Measurements from ENCODE around the gene ZNF575. TPM values are rescaled to one million over a fixed set of nuclear protein-coding genes. Genes with fewer than 3 reads are reported as not detected.

The ZNF575 gene
- total and polyA plus RNA-seq, 10 of the 15 experiments (the other 5 are each of a cell fraction or from before 2014, with no cell fraction given): 0.18 to 2.8 (median 0.75) TPM

- TF ChIP-seq TCF3 (IDR thresholded peaks at IDR 0.05; ENCODE audit: borderline replicate concordance, insufficient read depth, low read depth, low read length) (no peak), ZSCAN29 (IDR thresholded peaks at IDR 0.05) (no peak), WRNIP1 (IDR thresholded peaks at IDR 0.05; ENCODE audit: borderline replicate concordance, low read depth, low read length) (no peak), GATAD2B (conservative IDR thresholded peaks at IDR 0.05; ENCODE audit: low read depth) (no peak), CREB1 (IDR thresholded peaks at IDR 0.05; ENCODE audit: low read depth) (peak; percentile 96), MYB (IDR thresholded peaks at IDR 0.05; ENCODE audit: borderline replicate concordance, low read depth, low read length) (no peak), CUX1 (IDR thresholded peaks at IDR 0.05; ENCODE audit: insufficient replicate concordance, low read depth, low read length) (no peak), DPF2 (IDR thresholded peaks at IDR 0.05) (no peak; the same call in 1 of the 2 replicates), ZZZ3 (IDR thresholded peaks at IDR 0.05; ENCODE audit: control insufficient read depth, insufficient read length, low read depth) (no peak), MTA2 (IDR thresholded peaks at IDR 0.05; ENCODE audit: low read depth) (no peak), ZNF274 (IDR thresholded peaks at IDR 0.05; ENCODE audit: insufficient read depth, insufficient read length) (no peak), MTA3 (IDR thresholded peaks at IDR 0.05; ENCODE audit: borderline replicate concordance, low read length) (no peak)
- TF ChIP-seq, protein P1, sequence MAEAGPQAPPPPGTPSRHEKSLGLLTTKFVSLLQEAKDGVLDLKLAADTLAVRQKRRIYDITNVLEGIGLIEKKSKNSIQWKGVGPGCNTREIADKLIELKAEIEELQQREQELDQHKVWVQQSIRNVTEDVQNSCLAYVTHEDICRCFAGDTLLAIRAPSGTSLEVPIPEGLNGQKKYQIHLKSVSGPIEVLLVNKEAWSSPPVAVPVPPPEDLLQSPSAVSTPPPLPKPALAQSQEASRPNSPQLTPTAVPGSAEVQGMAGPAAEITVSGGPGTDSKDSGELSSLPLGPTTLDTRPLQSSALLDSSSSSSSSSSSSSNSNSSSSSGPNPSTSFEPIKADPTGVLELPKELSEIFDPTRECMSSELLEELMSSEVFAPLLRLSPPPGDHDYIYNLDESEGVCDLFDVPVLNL (IDR thresholded peaks at IDR 0.05; ENCODE audit: low read depth, low read length): peak; percentile 85
- TF ChIP-seq, protein P2, sequence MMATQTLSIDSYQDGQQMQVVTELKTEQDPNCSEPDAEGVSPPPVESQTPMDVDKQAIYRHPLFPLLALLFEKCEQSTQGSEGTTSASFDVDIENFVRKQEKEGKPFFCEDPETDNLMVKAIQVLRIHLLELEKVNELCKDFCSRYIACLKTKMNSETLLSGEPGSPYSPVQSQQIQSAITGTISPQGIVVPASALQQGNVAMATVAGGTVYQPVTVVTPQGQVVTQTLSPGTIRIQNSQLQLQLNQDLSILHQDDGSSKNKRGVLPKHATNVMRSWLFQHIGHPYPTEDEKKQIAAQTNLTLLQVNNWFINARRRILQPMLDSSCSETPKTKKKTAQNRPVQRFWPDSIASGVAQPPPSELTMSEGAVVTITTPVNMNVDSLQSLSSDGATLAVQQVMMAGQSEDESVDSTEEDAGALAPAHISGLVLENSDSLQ (IDR thresholded peaks at IDR 0.05): peak; percentile 5; the same call in 1 of the 2 replicates
- TF ChIP-seq, protein P3, sequence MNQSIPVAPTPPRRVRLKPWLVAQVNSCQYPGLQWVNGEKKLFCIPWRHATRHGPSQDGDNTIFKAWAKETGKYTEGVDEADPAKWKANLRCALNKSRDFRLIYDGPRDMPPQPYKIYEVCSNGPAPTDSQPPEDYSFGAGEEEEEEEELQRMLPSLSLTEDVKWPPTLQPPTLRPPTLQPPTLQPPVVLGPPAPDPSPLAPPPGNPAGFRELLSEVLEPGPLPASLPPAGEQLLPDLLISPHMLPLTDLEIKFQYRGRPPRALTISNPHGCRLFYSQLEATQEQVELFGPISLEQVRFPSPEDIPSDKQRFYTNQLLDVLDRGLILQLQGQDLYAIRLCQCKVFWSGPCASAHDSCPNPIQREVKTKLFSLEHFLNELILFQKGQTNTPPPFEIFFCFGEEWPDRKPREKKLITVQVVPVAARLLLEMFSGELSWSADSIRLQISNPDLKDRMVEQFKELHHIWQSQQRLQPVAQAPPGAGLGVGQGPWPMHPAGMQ (IDR thresholded peaks at IDR 0.05; ENCODE audit: borderline replicate concordance): no peak
- TF ChIP-seq, protein P4, sequence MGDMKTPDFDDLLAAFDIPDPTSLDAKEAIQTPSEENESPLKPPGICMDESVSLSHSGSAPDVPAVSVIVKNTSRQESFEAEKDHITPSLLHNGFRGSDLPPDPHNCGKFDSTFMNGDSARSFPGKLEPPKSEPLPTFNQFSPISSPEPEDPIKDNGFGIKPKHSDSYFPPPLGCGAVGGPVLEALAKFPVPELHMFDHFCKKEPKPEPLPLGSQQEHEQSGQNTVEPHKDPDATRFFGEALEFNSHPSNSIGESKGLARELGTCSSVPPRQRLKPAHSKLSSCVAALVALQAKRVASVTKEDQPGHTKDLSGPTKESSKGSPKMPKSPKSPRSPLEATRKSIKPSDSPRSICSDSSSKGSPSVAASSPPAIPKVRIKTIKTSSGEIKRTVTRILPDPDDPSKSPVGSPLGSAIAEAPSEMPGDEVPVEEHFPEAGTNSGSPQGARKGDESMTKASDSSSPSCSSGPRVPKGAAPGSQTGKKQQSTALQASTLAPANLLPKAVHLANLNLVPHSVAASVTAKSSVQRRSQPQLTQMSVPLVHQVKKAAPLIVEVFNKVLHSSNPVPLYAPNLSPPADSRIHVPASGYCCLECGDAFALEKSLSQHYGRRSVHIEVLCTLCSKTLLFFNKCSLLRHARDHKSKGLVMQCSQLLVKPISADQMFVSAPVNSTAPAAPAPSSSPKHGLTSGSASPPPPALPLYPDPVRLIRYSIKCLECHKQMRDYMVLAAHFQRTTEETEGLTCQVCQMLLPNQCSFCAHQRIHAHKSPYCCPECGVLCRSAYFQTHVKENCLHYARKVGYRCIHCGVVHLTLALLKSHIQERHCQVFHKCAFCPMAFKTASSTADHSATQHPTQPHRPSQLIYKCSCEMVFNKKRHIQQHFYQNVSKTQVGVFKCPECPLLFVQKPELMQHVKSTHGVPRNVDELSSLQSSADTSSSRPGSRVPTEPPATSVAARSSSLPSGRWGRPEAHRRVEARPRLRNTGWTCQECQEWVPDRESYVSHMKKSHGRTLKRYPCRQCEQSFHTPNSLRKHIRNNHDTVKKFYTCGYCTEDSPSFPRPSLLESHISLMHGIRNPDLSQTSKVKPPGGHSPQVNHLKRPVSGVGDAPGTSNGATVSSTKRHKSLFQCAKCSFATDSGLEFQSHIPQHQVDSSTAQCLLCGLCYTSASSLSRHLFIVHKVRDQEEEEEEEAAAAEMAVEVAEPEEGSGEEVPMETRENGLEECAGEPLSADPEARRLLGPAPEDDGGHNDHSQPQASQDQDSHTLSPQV (IDR thresholded peaks at IDR 0.05): no peak
Observed at GRCh38 chr19:43575156-43575950, 42.4 kb downstream of the ZNF575 start, which contains the start of the genes PINLYP and XRCC1 (continued).

All from GM12878 (cell line).